GM18526 (cell line): ENCODE data around the gene ARHGAP22.

Experiments used
- POLR2A ChIP-seq: IDR thresholded peaks from 3 replicates; pipeline ENCODE4 v1.6.1; 2011; ENCODE audit not compliant: insufficient read length; ENCODE audit errors: extremely low read depth

ARHGAP22 gene

GRCh38 chr10:48636231-48636630 is 31.4 kb upstream of the ARHGAP22 start:
- TF ChIP-seq POLR2A = no peak

DNA sequence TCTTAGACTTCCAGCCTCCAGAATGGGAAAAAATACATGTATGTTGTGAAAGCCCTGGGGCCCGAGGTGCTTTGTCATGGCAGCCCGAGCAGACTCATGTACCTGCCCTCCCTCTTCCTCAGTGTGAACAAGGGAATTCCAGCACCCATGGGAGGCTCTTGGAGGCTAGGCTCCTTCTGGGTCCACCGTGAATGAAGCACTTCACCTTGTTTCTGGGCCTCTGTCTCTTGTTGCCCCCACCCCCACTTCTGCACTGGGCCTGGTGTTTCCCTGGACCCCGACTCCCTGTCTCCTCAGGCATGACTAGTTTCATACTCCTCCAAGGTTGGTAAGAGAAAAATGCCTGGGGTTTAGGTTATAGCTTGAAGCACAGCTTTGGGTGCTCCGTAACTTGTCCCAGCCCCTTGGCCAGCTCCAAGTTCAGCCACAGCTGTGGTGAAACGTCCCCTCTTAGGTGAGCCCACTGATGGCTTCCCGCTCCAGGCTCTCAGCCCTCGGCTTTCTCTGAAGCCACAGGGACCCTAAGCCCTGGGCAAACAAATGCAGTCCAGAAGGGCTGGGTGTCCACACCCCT is 30.2 kb upstream of the ARHGAP22 start:
- no peak for TF ChIP-seq POLR2A

DNA sequence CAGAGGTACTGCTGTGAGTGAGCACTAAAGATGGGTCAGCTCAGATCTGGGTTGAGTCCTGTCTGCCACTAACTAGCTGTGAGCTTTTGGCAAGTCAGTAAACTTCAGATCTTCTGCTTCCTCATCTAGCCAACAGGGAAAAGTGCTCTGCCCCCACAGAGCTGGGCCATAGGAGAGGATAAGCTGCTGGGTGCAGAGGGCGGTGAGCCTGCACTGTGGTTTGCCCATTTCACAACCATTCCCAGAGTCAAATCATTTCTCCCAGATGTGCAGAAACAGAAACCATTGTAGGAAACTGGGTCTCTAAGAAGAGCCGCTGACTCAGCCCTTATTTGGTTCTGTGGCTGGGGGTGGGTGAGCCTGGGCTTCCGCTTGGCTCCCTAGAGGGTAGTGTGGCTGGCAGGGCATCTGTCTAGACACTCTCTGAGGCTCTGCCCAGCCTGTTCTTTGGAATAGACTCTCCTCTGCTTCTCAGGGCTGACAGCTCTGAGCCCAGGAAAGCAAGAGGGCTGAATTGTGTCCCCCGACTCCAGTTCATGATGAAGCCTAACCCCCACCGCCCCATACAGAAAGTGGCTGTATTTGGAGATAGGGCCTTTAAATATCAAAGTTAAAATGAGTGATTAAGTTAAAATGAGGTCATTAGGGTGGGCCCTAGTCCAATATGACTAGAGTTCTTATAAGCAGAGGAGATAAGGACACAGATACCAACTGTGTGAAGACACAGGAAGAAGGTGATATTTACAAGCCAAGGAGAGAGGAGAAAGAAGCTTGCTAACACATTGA is 29.5 kb upstream of the ARHGAP22 start:
- no peak for TF ChIP-seq POLR2A

DNA sequence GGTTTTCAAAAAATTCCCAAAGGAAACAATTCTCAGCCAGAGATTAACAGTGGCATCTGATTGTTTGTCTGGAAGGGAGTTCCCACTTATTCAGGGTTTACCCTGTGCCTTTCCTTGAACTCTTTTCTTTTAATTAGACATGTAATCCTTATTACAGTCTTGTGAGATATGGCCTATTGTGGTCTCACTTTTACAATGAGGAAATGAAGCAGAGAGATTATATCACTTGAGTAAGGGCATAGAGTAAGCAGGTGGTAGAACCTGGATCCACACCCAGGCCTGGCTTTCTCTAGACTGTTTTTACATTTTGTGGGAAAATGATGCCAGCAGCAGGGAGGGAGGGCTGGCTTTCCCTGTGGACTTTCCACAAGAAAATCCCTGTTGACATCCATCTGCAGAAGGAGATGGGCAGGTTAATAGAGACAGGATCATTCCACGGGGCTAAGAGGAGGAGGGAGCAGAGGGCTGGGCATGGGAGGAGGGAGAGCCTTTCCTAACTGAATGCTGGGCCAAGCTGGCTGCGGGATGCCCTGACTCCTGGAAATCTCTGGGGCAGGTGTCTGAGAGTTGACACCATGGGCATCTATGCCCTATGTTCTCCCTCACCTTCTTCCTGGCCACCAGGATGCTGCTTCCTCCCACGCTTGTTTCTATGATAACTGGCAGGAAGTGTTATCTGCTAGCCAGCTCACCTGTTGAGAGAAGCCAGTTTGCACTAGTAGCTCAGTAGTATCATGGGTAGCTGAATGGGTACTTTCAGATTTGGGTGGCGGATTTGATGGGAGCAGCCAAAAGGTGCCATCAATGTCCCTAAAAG is 28.7 kb upstream of the ARHGAP22 start:
- TF ChIP-seq POLR2A = no peak

GRCh38 chr10:48632166-48632565 is 27.3 kb upstream of the ARHGAP22 start:
- no peak for TF ChIP-seq POLR2A

DNA sequence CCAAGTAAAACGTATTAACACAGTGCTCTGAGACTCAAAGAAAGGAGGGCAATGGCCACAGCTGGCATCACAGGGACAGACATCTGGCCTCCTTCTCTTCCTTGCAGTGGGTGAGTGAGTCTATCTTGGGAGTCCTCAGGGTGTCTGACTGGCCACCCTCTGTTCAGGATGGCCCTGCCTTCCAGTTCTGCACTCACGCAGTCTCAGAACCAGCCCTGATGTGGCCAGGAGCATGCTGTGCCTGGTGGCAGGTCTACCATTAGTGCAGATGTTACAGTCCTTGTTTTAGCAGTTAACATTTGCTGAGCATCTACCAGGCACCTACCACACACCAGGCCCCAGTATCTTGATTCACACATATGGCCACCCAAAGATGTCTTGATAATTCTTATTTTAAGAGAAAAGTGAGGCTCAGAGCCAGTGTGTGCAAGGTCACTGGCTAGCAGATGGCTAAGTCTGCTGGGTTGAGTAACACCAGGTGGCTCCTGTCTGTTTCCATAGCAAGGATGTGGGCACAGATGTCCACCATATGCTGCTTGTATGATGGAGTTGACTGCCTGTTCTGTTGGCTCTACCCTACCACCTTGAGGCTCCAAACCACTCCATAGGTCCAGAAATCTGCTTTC is 23.2 kb upstream of the ARHGAP22 start:
- TF ChIP-seq POLR2A = no peak

DNA sequence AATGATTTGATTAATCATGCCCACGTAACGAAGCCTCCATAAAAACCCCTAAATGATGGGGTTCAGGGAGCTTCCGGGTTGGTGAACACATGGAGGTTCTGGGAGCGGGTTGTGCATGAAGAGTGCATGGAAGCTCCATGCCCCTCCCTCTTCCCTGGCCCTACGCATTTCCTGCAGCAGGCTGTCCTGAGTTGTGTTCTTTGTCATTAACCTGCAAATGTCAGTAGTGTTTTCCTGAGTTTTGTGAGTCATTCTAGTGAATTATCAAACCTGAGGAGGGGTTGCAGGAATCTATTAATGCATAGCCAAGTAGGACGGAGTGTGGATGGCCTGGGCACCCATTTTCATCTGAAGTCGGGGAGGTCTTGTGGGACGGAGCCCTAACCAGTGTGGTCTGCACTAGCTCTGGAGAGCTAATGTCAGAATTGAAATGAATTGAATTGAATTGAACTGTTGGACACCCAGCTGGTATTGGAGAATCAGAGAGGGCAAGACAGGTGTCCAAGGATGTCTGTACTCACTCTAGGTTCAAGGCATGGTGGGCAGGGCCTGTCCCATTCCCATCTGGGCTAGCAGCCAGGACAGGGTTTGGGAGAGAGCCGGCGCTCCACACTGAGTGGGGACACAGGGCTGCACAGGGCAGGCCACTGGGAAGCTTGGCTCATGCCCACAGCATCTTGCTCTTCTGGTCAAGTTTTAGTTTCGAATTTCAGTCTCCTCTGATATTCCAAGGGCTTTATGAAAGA is 22.3 kb upstream of the ARHGAP22 start:
- TF ChIP-seq POLR2A = no peak

- TF ChIP-seq POLR2A = no peak
These were observed 21.6 kb upstream of the ARHGAP22 start for GRCh38 chr10:48626447-48626846.

- TF ChIP-seq POLR2A = no peak
These were observed 20.9 kb upstream of the ARHGAP22 start for GRCh38 chr10:48625826-48626134.

GRCh38 chr10:48623607-48624132 is 18.8 kb upstream of the ARHGAP22 start:
- TF ChIP-seq POLR2A = no peak

DNA sequence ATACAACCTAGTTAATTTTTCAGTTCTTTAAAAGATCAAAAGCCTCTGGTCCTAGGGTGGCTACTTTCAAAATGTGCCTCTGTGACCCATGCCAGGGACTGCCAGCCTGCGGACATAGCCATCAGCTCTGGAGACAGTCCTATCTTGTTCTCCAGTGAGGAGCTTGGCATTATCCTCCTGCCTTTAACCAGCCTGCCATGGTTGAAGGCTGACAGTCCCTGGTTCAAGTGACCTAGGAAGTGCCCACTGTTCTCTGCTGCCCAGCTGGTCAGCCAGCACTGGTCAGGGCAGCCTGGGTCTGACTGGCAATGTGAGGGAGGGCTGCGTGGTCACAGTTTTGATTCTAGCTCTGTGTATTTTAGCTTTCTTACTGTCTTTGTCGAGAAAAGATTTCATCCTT is 18.1 kb upstream of the ARHGAP22 start:
- TF ChIP-seq POLR2A = no peak

GRCh38 chr10:48620719-48621118 is 15.8 kb upstream of the ARHGAP22 start:
- TF ChIP-seq POLR2A = no peak

GRCh38 chr10:48616436-48616835 is 11.6 kb upstream of the ARHGAP22 start:
- no peak for TF ChIP-seq POLR2A

DNA sequence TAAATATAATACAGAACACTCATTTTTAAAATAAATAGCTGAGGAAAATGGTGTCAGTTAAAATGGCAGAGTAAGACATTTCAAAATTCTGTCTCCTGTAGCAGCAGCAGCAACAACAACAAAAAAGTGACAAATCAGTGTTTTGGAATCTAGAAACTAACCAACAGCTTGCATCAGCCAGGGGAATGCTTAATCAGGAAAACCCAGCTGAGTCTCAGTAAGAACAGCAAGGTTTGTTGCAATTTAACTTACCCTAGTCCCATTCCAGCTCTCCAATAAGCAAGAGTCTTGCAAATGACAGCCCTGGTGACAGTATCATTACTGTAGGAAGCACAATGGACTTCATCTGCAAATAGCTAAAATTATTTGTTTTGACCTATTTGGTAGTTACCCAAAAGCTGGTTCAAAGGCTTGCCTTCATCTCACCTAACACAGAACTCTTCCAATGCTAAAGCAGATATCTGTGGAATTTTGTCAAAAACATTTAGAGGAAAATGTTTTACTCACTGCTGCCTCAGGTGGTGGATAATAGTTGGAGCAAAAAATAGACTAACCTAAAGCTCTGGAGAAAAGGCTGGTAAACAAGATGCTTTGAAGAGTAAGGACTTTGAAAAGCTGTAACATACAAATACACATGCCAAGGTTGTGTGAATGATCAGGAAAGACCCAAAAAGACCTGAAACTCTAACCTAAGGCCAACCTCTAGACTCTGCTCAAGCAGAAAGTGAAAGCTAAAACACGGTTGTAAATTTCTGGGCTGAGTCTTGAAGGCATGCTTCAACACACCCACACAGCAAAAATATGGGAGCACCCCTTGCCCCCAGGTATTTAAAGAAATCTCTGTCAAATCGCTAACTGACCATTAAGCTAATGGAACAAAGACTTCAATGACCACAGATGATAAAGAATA is 9.9 kb upstream of the ARHGAP22 start:
- TF ChIP-seq POLR2A = no peak
